ENCODE data around the gene PDE7B.

PDE7B gene

GRCh38 chr6:136012198-136012887, 160.8 kb downstream of the PDE7B start:
- Histone ChIP-seq H3K27me3 (ENCODE audit: control insufficient read depth, insufficient read depth, low read length) (no peaks in the 10 kb centered on the region), H3K27ac (ENCODE audit: low read depth, low read length) (no peak overlapping the region), H3K36me3 (ENCODE audit: control insufficient read depth, insufficient read depth, low read length) (no peaks in the 10 kb centered on the region), H3K4me1 (ENCODE audit: control insufficient read depth, insufficient read depth, low read length) (peaks cover 5% of the 10 kb centered on the region), H3K9me3 (ENCODE audit: control insufficient read depth, insufficient read depth, low read length) (no peaks in the 10 kb centered on the region), H3K4me3 (ENCODE audit: low read depth, low read length) (no peak overlapping the region), H3K9ac (ENCODE audit: low read depth, low read length) (no peak overlapping the region)

DNA sequence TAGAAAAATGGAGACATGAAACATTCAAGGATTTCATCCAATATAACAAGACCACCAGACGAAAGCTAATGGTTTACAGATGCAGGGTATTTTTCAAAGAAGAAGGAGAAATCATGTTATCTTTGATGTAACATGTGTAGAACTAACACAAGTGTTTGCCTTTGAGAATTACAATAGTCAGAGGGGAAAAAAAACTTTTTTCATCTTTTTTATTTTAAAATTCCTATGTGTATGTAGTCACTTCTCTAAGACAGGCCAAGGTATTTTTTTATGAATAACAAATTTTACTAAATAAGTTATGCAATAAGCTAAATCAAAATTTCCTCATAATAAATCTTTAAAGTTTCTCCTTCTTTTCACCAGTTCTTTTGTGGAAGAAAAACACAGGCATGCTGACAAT, 161.4 kb downstream of the PDE7B start:
- H3K4me3 ChIP-seq (ENCODE audit: low read depth, low read length) = no peak overlapping the region
- no peaks in the 10 kb centered on the region for H3K36me3 ChIP-seq (ENCODE audit: control insufficient read depth, insufficient read depth, low read length)
- no peak overlapping the region for H3K9ac ChIP-seq (ENCODE audit: low read depth, low read length)
- H3K9me3 ChIP-seq (ENCODE audit: control insufficient read depth, insufficient read depth, low read length) = no peaks in the 10 kb centered on the region
- peaks cover 5% of the 10 kb centered on the region for H3K4me1 ChIP-seq (ENCODE audit: control insufficient read depth, insufficient read depth, low read length)
- no peaks in the 10 kb centered on the region for H3K27me3 ChIP-seq (ENCODE audit: control insufficient read depth, insufficient read depth, low read length)
- no peak overlapping the region for H3K27ac ChIP-seq (ENCODE audit: low read depth, low read length)

DNA sequence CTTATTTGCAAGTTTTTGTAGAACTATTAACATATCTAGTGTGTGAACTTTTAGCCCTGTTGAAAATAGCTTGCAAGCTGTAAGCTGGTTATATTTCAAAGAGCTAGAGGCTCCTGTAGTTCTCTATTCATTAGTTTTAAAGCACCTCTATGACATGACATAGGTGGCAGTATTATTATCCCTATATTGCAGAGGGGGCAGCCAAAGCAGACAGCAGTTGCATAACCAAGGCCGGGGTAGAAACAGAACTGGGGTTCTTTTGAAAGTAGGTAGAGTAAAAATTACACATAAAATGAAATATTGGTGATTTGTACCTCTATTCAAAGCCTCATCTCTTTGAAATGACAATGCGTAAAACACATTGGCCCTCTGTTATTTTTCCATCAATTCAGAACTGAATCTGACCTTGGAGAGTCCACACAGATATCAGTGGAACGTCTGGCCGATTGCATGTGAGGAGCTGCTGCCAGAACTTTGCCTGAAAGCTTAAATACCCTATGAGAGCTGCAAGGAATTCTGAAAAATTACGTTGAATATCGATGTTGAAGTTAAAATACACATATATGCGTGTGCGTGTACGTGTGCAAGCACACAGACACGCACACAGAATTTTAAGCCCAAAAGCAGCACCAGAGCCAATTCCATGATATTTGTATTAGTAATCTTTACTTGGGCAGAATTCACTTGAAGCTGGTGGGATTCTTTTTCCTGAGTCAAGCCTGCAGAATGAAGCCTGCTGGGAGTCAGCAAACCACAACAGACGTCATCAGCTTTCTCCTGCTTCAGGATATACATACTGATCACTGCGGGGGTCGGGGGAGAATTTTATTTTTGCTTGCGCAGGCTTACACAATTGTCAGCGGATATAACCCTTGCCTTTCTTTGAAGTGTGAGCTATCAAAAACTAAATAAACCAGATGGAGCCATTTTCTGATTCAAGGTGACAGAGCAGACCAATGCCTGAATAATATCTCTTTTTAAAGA, 163.2 kb downstream of the PDE7B start:
- H3K9ac ChIP-seq (ENCODE audit: low read depth, low read length) = no peak overlapping the region
- H3K27ac ChIP-seq (ENCODE audit: low read depth, low read length) = no peak overlapping the region
- no peaks in the 10 kb centered on the region for H3K36me3 ChIP-seq (ENCODE audit: control insufficient read depth, insufficient read depth, low read length)
- no peak overlapping the region for H3K4me3 ChIP-seq (ENCODE audit: low read depth, low read length)
- H3K27me3 ChIP-seq (ENCODE audit: control insufficient read depth, insufficient read depth, low read length) = no peaks in the 10 kb centered on the region
- no peaks in the 10 kb centered on the region for H3K9me3 ChIP-seq (ENCODE audit: control insufficient read depth, insufficient read depth, low read length)
- peaks cover 5% of the 10 kb centered on the region for H3K4me1 ChIP-seq (ENCODE audit: control insufficient read depth, insufficient read depth, low read length)

GRCh38 chr6:136015531-136015930, 164.0 kb downstream of the PDE7B start:
- Histone ChIP-seq H3K9ac (ENCODE audit: low read depth, low read length) (no peak overlapping the region), H3K4me3 (ENCODE audit: low read depth, low read length) (no peak overlapping the region), H3K27ac (ENCODE audit: low read depth, low read length) (no peak overlapping the region), H3K9me3 (ENCODE audit: control insufficient read depth, insufficient read depth, low read length) (no peaks in the 10 kb centered on the region), H3K27me3 (ENCODE audit: control insufficient read depth, insufficient read depth, low read length) (no peaks in the 10 kb centered on the region), H3K36me3 (ENCODE audit: control insufficient read depth, insufficient read depth, low read length) (no peaks in the 10 kb centered on the region), H3K4me1 (ENCODE audit: control insufficient read depth, insufficient read depth, low read length) (peaks cover 5% of the 10 kb centered on the region)

DNA sequence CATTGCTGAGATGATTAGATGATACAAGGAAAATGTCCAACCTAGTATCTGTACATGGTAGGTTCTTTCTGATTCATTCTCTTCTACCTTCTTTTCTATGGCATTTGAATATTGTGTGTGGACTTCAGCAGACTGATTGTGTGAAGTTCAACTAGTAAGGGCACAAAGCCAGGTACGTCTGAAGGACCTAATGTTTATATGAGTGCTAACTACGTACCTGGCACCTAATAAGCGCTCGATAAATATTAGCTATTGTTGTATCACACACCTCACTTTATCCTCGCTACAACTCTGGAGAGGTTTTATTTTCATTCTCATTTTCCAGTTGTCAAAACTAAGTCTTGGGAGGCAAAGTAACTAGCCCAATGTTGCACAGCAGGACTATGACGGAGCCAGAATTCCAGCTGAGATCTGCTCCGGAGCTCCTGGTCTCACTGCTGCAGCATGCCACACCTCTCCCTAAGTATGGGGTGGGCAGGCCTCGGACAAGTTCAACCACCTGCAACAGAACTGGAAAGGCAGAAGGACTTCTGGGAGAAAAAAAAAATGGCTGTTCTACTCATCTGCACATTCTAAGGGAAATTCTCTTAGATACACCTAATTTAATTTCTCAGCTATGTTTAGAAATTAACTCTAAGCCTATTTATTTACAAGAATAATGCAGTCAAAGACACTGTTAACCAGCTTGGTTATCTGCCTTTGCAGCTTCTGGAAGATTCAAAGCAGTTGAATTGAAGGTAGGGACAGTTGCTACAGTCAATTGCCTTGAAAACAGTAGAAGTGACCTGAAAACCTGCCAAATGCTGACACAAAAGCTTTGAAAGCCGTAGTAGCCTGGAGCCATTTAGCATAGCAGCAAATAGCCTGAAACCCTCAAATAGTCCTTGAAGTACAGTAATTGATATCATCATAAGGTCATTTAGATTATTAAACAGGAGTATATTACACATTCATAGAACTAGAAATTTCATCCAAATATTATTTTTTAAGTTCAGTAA, 165.0 kb downstream of the PDE7B start:
- Histone ChIP-seq H3K27ac (ENCODE audit: low read depth, low read length) (no peak overlapping the region), H3K27me3 (ENCODE audit: control insufficient read depth, insufficient read depth, low read length) (no peaks in the 10 kb centered on the region), H3K36me3 (ENCODE audit: control insufficient read depth, insufficient read depth, low read length) (no peaks in the 10 kb centered on the region), H3K9ac (ENCODE audit: low read depth, low read length) (no peak overlapping the region), H3K4me1 (ENCODE audit: control insufficient read depth, insufficient read depth, low read length) (peaks cover 5% of the 10 kb centered on the region), H3K4me3 (ENCODE audit: low read depth, low read length) (no peak overlapping the region), H3K9me3 (ENCODE audit: control insufficient read depth, insufficient read depth, low read length) (no peaks in the 10 kb centered on the region)

DNA sequence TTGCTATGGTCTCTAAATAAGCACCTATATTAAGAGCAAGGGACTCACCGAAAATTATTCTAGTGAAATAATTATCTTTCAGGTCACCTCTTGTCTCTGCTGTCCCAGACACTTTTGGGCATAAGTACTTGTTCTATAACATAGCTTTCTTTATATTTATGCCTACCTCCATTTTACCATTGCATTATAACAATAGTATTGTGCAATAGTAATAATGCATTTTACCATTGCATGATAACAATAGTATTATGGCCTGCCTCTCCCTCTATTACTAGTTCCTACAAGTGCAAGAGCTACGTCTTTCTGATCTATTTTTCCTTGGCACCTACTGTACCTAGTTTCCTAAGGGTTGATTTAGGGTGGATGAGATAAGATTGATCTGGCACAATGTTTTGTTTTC, 169.2 kb downstream of the PDE7B start:
- Histone ChIP-seq H3K27me3 (ENCODE audit: control insufficient read depth, insufficient read depth, low read length) (no peaks in the 10 kb centered on the region), H3K9ac (ENCODE audit: low read depth, low read length) (no peak overlapping the region), H3K27ac (ENCODE audit: low read depth, low read length) (no peak overlapping the region), H3K9me3 (ENCODE audit: control insufficient read depth, insufficient read depth, low read length) (no peaks in the 10 kb centered on the region), H3K4me1 (ENCODE audit: control insufficient read depth, insufficient read depth, low read length) (no peaks in the 10 kb centered on the region; the same call in 1 of the 2 replicates), H3K36me3 (ENCODE audit: control insufficient read depth, insufficient read depth, low read length) (no peaks in the 10 kb centered on the region), H3K4me3 (ENCODE audit: low read depth, low read length) (no peak overlapping the region)

- no peak overlapping the region for H3K9ac ChIP-seq (ENCODE audit: low read depth, low read length)
- H3K9me3 ChIP-seq (ENCODE audit: control insufficient read depth, insufficient read depth, low read length) = no peaks in the 10 kb centered on the region
- H3K4me1 ChIP-seq (ENCODE audit: control insufficient read depth, insufficient read depth, low read length) = no peaks in the 10 kb centered on the region
- no peaks in the 10 kb centered on the region for H3K27me3 ChIP-seq (ENCODE audit: control insufficient read depth, insufficient read depth, low read length)
- H3K36me3 ChIP-seq (ENCODE audit: control insufficient read depth, insufficient read depth, low read length) = no peaks in the 10 kb centered on the region
- no peak overlapping the region for H3K4me3 ChIP-seq (ENCODE audit: low read depth, low read length)
- no peak overlapping the region for H3K27ac ChIP-seq (ENCODE audit: low read depth, low read length)
Observed at GRCh38 chr6:136022224-136022874, 170.8 kb downstream of the PDE7B start.

DNA sequence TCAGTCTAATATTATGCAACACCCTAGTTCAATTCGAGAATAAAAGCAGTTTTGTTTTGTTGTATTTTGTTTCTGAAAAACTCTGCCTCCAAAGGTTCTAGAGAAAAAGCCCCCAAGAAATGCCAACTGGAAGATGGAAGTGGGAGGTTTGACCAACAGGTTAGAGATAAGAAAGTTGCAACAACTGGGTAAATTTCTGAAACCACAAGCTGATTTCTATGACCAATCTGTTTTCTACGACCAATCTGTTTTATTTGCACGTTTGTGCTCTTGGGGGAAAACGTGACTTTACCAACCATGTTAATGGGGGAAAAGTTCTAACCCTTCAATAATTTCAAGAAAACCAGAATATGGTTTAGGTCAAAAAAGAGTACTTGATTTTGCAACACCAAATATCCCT, 173.2 kb downstream of the PDE7B start:
- Histone ChIP-seq H3K9me3 (ENCODE audit: control insufficient read depth, insufficient read depth, low read length) (no peaks in the 10 kb centered on the region), H3K36me3 (ENCODE audit: control insufficient read depth, insufficient read depth, low read length) (no peaks in the 10 kb centered on the region), H3K9ac (ENCODE audit: low read depth, low read length) (no peak overlapping the region), H3K27me3 (ENCODE audit: control insufficient read depth, insufficient read depth, low read length) (no peaks in the 10 kb centered on the region), H3K4me3 (ENCODE audit: low read depth, low read length) (no peak overlapping the region), H3K27ac (ENCODE audit: low read depth, low read length) (no peak overlapping the region), H3K4me1 (ENCODE audit: control insufficient read depth, insufficient read depth, low read length) (no peaks in the 10 kb centered on the region)

DNA sequence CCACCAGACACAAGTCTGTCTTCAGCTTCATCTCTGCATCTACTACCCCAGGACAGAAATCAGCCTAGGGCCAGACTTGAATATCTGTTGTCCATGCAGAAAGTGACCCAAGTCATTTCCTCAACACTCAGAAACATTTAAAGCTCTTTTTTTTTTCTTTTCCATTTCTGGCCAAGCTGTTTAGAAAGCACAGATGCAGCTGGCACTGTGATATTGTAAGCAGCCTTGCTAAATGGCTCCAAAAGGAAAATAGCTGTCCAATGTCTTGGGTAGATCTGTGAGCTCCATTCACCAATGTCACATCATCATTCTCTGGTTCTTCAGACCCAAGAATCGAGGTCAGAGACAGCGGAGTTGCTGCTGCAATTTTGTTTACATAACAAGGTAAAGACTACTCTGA, 174.2 kb downstream of the PDE7B start:
- H3K4me3 ChIP-seq (ENCODE audit: low read depth, low read length) = no peak overlapping the region
- no peaks in the 10 kb centered on the region for H3K27me3 ChIP-seq (ENCODE audit: control insufficient read depth, insufficient read depth, low read length)
- no peaks in the 10 kb centered on the region for H3K9me3 ChIP-seq (ENCODE audit: control insufficient read depth, insufficient read depth, low read length)
- no peaks in the 10 kb centered on the region for H3K36me3 ChIP-seq (ENCODE audit: control insufficient read depth, insufficient read depth, low read length)
- no peaks in the 10 kb centered on the region for H3K4me1 ChIP-seq (ENCODE audit: control insufficient read depth, insufficient read depth, low read length)
- no peak overlapping the region for H3K9ac ChIP-seq (ENCODE audit: low read depth, low read length)
- H3K27ac ChIP-seq (ENCODE audit: low read depth, low read length) = no peak overlapping the region

DNA sequence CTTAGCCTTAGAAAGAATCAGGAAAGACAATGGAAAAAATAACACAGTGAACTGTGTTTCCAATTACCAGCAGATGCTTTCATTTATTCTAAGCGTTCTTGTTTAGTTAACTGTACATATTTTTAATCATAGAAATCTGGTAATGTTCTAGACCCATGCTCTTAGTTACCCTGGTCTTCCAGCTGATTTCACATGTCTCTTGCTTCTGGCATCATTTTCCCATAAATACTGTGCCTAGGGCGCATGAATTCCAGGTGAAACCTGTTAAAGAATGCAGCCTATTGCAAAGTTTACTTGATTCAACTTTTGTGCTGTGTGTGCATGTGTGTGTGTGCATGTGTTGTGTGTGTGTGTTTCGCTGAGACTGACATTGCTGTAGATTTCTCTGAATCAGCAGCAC, 178.6 kb downstream of the PDE7B start:
- Histone ChIP-seq H3K27ac (ENCODE audit: low read depth, low read length) (no peak overlapping the region), H3K9me3 (ENCODE audit: control insufficient read depth, insufficient read depth, low read length) (no peaks in the 10 kb centered on the region), H3K4me3 (ENCODE audit: low read depth, low read length) (no peak overlapping the region), H3K9ac (ENCODE audit: low read depth, low read length) (no peak overlapping the region), H3K36me3 (ENCODE audit: control insufficient read depth, insufficient read depth, low read length) (no peaks in the 10 kb centered on the region), H3K27me3 (ENCODE audit: control insufficient read depth, insufficient read depth, low read length) (no peaks in the 10 kb centered on the region), H3K4me1 (ENCODE audit: control insufficient read depth, insufficient read depth, low read length) (no peaks in the 10 kb centered on the region)

Data from HUES48 (cell line).